ENCODE measurements around the gene KIF1A. TPM values are rescaled to one million over a fixed set of nuclear protein-coding genes. Genes with fewer than 3 reads are reported as not detected.

The KIF1A gene
- total and polyA plus RNA-seq, 2 of the 13 experiments (the other 11 are each of a cell fraction or from before 2014, with no cell fraction given): 0.01 TPM; not detected in 1

DNA sequence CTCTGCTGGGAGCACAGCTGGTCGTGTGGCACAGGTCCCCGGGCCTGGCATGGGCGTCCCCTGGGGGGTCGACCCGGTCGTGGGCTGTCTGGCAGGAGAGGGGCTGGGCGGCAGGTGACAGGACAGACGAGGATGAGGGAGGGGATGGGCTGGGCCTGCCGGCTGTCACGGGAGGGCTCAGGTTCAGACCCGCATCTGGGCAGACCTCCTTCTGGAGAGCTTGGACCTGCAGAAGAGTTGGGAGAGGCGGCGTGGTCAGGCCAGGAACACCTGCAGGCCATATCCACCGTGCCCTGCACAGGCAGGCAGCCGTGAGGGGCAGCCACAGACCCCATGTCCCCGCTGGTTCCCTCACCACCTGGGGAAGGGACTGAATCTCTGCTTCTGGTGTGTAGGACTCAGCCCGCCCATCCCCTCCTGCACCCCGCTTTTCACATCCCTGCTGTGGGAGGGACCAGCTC is 102.8 kb downstream of the KIF1A start:
- H2AFZ ChIP-seq (ENCODE audit: low read length): no peak overlapping the region
- FAIRE-seq (no peak), DNase-seq (ENCODE audit: low spot score) (no peak), ATAC-seq (no peak)
- no peak overlapping the region for H3K9ac ChIP-seq (ENCODE audit: insufficient read depth, low read depth, low read length)
- H3K4me1 ChIP-seq (ENCODE audit: insufficient read depth, low read length): no peaks in the 10 kb centered on the region
- H3K79me2 ChIP-seq (ENCODE audit: insufficient read depth, low read length): no peaks in the 10 kb centered on the region
- no peak overlapping the region for H3K27ac ChIP-seq (ENCODE audit: extremely low read length, insufficient read depth, low read length)
- H3K27me3 ChIP-seq (ENCODE audit: control insufficient read depth in 1 of 2, insufficient read depth in 2 of 2, low read length in 2 of 2): peaks cover 64 to 99% of the 10 kb centered on the region in 2 experiments
- in situ Hi-C loops (cut with HindIII; ENCODE audit: extremely low pct_ligation_motif_present, low pct_unique_long_range_greater_than_20kb) (no loop called here), intact Hi-C loops (cut with micrococcal nuclease; ENCODE audit: unreplicated experiment) (no loop called here)
- TF ChIP-seq SMYD3 (CRISPR knock-in tag; IDR thresholded peaks at IDR 0.05) (no peak), MTF2 (CRISPR knock-in tag; IDR thresholded peaks at IDR 0.05; ENCODE audit: borderline replicate concordance) (peak; percentile 27; the same call in 1 of the 2 replicates)
- H3K4me2 ChIP-seq (ENCODE audit: low read depth, low read length): no peak overlapping the region
- POLR2A ChIA-PET: no interaction called here
- WGBS (ENCODE audit: low lambda C conversion rate): 14% methylated on average over 14 of the region's 18 CpGs
- H3K4me3 ChIP-seq (replicated peaks in 1 of 3; ENCODE audit: insufficient read depth in 1 of 3, low read depth in 2 of 3, low read length in 3 of 3): no peak overlapping the region
- CTCF ChIA-PET (ENCODE audit: low intra/inter-chr PET ratio, low total read pairs): no interaction called here
- no peaks in the 10 kb centered on the region for H3K36me3 ChIP-seq (replicated peaks in 1 of 2; ENCODE audit: control insufficient read depth in 1 of 2, insufficient read depth in 2 of 2, low read length in 2 of 2)
- H3K9me3 ChIP-seq (ENCODE audit: low read length): no peaks in the 10 kb centered on the region
- BruUV-seq (replicated peaks): no TSS peak
- no peaks in the 10 kb centered on the region; the same call in 1 of the 2 replicates for H4K20me1 ChIP-seq (ENCODE audit: insufficient read depth, low read length)

DNA sequence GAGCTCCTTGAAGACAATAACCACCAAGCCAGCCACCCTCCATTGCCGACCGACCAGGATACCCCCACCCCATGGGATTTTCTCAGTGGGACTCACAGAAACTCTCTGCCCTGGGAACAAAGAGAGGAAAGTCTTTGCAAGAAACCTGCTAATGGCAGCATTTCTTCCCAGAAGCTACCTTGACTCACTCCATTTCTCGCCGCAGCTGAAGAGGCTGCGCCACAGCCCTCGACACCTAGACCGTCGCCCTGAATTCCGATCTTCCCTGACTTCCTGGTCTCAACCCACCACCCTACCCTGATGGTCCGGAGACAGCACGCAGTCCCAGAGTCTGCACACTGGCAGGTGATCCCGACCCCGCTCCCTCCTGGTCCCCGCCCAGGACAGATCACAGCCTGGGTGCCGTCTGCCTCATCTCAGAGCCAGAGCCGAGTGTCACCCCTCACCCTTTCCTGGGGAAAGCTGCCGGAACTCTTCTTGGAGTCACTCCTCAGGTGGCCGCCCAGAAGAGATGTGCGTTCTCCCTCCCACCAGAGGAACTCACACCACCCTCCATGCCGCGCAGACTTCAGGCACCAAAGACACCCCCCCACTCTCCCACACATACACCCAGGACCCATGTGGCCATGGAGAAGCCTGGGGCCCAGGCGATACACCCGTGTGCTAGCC is 103.8 kb downstream of the KIF1A start:
- ChIA-PET CTCF (ENCODE audit: low intra/inter-chr PET ratio, low total read pairs) (no interaction called here), POLR2A (interaction anchor here (0.7 kb wide), 1 partner anchor 655 kb away, joined by 3 read pairs; no protein-coding TSS in a partner anchor)
- in situ Hi-C loops (cut with HindIII; ENCODE audit: extremely low pct_ligation_motif_present, low pct_unique_long_range_greater_than_20kb) (no loop called here), intact Hi-C loops (cut with micrococcal nuclease; ENCODE audit: unreplicated experiment) (no loop called here)
- no TSS peak for BruUV-seq (replicated peaks)
- Histone ChIP-seq H4K20me1 (ENCODE audit: insufficient read depth, low read length) (no peaks in the 10 kb centered on the region; the same call in 1 of the 2 replicates), H3K79me2 (ENCODE audit: insufficient read depth, low read length) (no peaks in the 10 kb centered on the region), H3K36me3 (replicated peaks in 1 of 2; ENCODE audit: control insufficient read depth in 1 of 2, insufficient read depth in 2 of 2, low read length in 2 of 2) (no peaks in the 10 kb centered on the region), H3K4me1 (ENCODE audit: insufficient read depth, low read length) (no peaks in the 10 kb centered on the region), H3K27me3 (ENCODE audit: control insufficient read depth in 1 of 2, insufficient read depth in 2 of 2, low read length in 2 of 2) (peaks cover 64 to 99% of the 10 kb centered on the region in 2 experiments), H3K4me3 (replicated peaks in 1 of 3; ENCODE audit: insufficient read depth in 1 of 3, low read depth in 2 of 3, low read length in 3 of 3) (no peak overlapping the region), H3K4me2 (ENCODE audit: low read depth, low read length) (no peak overlapping the region), H2AFZ (ENCODE audit: low read length) (no peak overlapping the region), H3K27ac (ENCODE audit: extremely low read length, insufficient read depth, low read length) (no peak overlapping the region), H3K9ac (ENCODE audit: insufficient read depth, low read depth, low read length) (no peak overlapping the region), H3K9me3 (ENCODE audit: low read length) (no peaks in the 10 kb centered on the region)
- no peak for FAIRE-seq
- WGBS (ENCODE audit: low lambda C conversion rate): 48% methylated on average over 23 of the region's 23 CpGs
- no peak for DNase-seq (ENCODE audit: low spot score)
- TF ChIP-seq SNRNP70 (IDR thresholded peaks at IDR 0.05; ENCODE audit: low read depth, low read length) (no peak), ZFP36 (IDR thresholded peaks at IDR 0.05; ENCODE audit: borderline replicate concordance, low read depth, low read length, partially characterized antibody) (no peak), EZH2 (conservative IDR thresholded peaks at IDR 0.05; ENCODE audit: low read depth, low read length) (peak; percentile 96)
- ATAC-seq: no peak
